ENCODE measurements around the gene RAD51B. TPM values are rescaled to one million over a fixed set of nuclear protein-coding genes. Genes with fewer than 3 reads are reported as not detected.

RAD51B gene
- total RNA-seq, 1 experiment from 2014 or later, result 16.7 TPM

GRCh38 chr14:67982711-67983608 is 163.4 kb downstream of the RAD51B start:
- no peak overlapping the region for H2AFZ ChIP-seq (ENCODE audit: low read length)
- no peak overlapping the region for H3T11ph ChIP-seq (ENCODE audit: low read length)
- WGBS (ENCODE audit: extremely low coverage, insufficient read length, low lambda C conversion rate), result no CpG with 5 or more reads among the region's 3 CpGs
- H3K9ac ChIP-seq (ENCODE audit: extremely low read depth, insufficient read length, low read length), result no peak overlapping the region
- no peak overlapping the region for H3K56ac ChIP-seq (ENCODE audit: insufficient read length, low read depth, low read length)
- no peaks in the 10 kb centered on the region for H3K4me1 ChIP-seq (ENCODE audit: insufficient read depth, low read length)
- H3K4me2 ChIP-seq (ENCODE audit: insufficient read depth, insufficient read length, low read length), result no peak overlapping the region
- no peaks in the 10 kb centered on the region for H3K79me2 ChIP-seq (ENCODE audit: insufficient read depth, low read length)
- H2BK15ac ChIP-seq (ENCODE audit: low read depth, low read length), result no peak overlapping the region
- H2BK12ac ChIP-seq (ENCODE audit: insufficient read length, low read depth, low read length), result no peak overlapping the region
- DNase-seq, result no peak
- H2AK5ac ChIP-seq (ENCODE audit: insufficient read length, low read length), result no peak overlapping the region
- Mint-ChIP-seq H3K36me3 (ENCODE audit: insufficient read depth in 1 of 3, low read depth in 3 of 3) (no peaks in the 10 kb centered on the region; a peak in 2 of 7 replicates), H3K4me3 (no peak overlapping the region), H3K27me3 (ENCODE audit: low read depth) (no peaks in the 10 kb centered on the region), H3K27ac (no peak overlapping the region), H3K4me1 (peaks cover 7 to 19% of the 10 kb centered on the region in 2 experiments), H3K9me3 (no peaks in the 10 kb centered on the region)
- no peak overlapping the region for H4K91ac ChIP-seq (ENCODE audit: insufficient read length, low read depth, low read length)
- no peak overlapping the region for H4K5ac ChIP-seq (ENCODE audit: insufficient read length, low read depth, low read length)
- H3K23me2 ChIP-seq (ENCODE audit: insufficient read length, low read depth, low read length, poor library complexity, severe bottlenecking), result no peaks in the 10 kb centered on the region
- no peak overlapping the region for H2BK5ac ChIP-seq (ENCODE audit: insufficient read length, low read length)
- H3K18ac ChIP-seq (ENCODE audit: insufficient read length, low read depth, low read length), result no peak overlapping the region
- H4K20me1 ChIP-seq (ENCODE audit: control insufficient read depth, insufficient read depth, insufficient read length), result no peaks in the 10 kb centered on the region
- H3K27ac ChIP-seq (ENCODE audit: insufficient read length, low read depth, low read length), result no peak overlapping the region
- no peaks in the 10 kb centered on the region for H3K79me1 ChIP-seq (ENCODE audit: insufficient read depth, low read depth, low read length, poor library complexity, severe bottlenecking)
- no peaks in the 10 kb centered on the region for H3K27me3 ChIP-seq (ENCODE audit: insufficient read depth, low read length)
- no peak overlapping the region for H4K8ac ChIP-seq (replicated peaks; ENCODE audit: insufficient read length, low read depth, low read length)
- no peak overlapping the region for H3K14ac ChIP-seq (ENCODE audit: insufficient read depth, low read length)
- H2BK20ac ChIP-seq (ENCODE audit: low read depth, low read length, poor library complexity, severe bottlenecking), result no peak overlapping the region
- no peak overlapping the region for H3K23ac ChIP-seq (ENCODE audit: insufficient read length, low read depth, low read length)
- H3K4ac ChIP-seq (ENCODE audit: low read depth, low read length), result no peak overlapping the region
- no peak overlapping the region for H2BK120ac ChIP-seq (ENCODE audit: low read depth, low read length, poor library complexity, severe bottlenecking)
- H3K9me3 ChIP-seq (ENCODE audit: control insufficient read depth, low read depth, low read length), result no peaks in the 10 kb centered on the region
- TF ChIP-seq CTCF (conservative IDR thresholded peaks at IDR 0.05), result no peak
